ENCODE results near the gene PCBP1.

DNA sequence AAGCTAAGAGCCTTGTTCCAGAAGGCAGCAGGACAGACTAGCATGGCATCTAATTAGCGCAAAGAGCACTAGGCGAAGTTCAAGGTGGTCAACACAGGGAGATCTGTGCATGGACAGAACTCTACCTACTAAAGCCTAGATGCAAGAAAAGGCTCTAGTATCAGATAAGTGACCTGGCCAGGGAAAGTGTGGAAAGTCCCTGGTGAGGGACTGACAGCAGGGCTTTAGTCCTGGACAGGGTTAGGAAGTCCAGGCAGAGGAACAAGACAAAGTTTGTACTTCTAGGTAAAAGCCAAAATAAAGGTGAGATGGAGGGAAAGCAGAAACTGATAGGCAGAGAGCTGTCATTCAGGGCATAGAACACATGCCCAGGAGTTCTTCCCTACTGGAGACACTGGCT is 45.0 kb upstream of the PCBP1 start:
- TF ChIP-seq POLR2A (IDR thresholded peaks at IDR 0.05; ENCODE audit: low read length) (no peak), GATA1 (IDR thresholded peaks at IDR 0.05; ENCODE audit: low read depth, low read length) (no peak)

All from erythroblast (primary cell).